ENCODE results near the gene DHFR. TPM values are rescaled to one million over a fixed set of nuclear protein-coding genes. Genes with fewer than 3 reads are reported as not detected.
A peak's percentile ranks its signal among the peaks of the same experiment; 100 is the strongest.

The DHFR gene
- total RNA-seq, 1 donor, result 14.8 TPM

- DNase-seq (ENCODE audit: low read depth in 2 of 3, low spot score in 2 of 3), result no peak
Measured at GRCh38 chr5:80656425-80656824, 1.6 kb upstream of the DHFR start.

- peak in 1 of 3 donors; percentile 7 for DNase-seq (ENCODE audit: low read depth in 2 of 3, low spot score in 2 of 3)
Measured at GRCh38 chr5:80655231-80655774, 520 bp upstream of the DHFR start.

- peak in 2 of 3 donors; percentile 6 to 9 for DNase-seq (ENCODE audit: low read depth in 2 of 3, low spot score in 2 of 3)
Measured at GRCh38 chr5:80654054-80654390, 761 bp downstream of the DHFR start.

GRCh38 chr5:80653502-80653901 lies 1.3 kb downstream of the DHFR start:
- no peak for DNase-seq (ENCODE audit: low read depth in 2 of 3, low spot score in 2 of 3)

- DNase-seq (ENCODE audit: low read depth in 2 of 3, low spot score in 2 of 3), result no peak
Measured at GRCh38 chr5:80646926-80647325, 7.9 kb downstream of the DHFR start.

GRCh38 chr5:80644900-80645299 lies 9.9 kb downstream of the DHFR start:
- DNase-seq (ENCODE audit: low read depth in 2 of 3, low spot score in 2 of 3), result no peak

- no peak for DNase-seq (ENCODE audit: low read depth in 2 of 3, low spot score in 2 of 3)
Measured at GRCh38 chr5:80641353-80641752, 13.4 kb downstream of the DHFR start.

- DNase-seq (ENCODE audit: low read depth in 2 of 3, low spot score in 2 of 3), result no peak
Measured at GRCh38 chr5:80634193-80634592, 20.6 kb downstream of the DHFR start.

- no peak for DNase-seq (ENCODE audit: low read depth in 2 of 3, low spot score in 2 of 3)
Measured at GRCh38 chr5:80632700-80633099, 22.1 kb downstream of the DHFR start.

- DNase-seq (ENCODE audit: low read depth in 2 of 3, low spot score in 2 of 3), result no peak
Measured at GRCh38 chr5:80631278-80632259, 23.2 kb downstream of the DHFR start.

- no peak for DNase-seq (ENCODE audit: low read depth in 2 of 3, low spot score in 2 of 3)
Measured at GRCh38 chr5:80629281-80629680, 25.5 kb downstream of the DHFR start.

GRCh38 chr5:80625230-80625629 lies 29.6 kb downstream of the DHFR start:
- DNase-seq (ENCODE audit: low read depth in 2 of 3, low spot score in 2 of 3), result no peak

GRCh38 chr5:80623999-80624398 lies 30.8 kb downstream of the DHFR start:
- no peak for DNase-seq (ENCODE audit: low read depth in 2 of 3, low spot score in 2 of 3)

GRCh38 chr5:80622756-80623155 lies 32.0 kb downstream of the DHFR start:
- no peak for DNase-seq (ENCODE audit: low read depth in 2 of 3, low spot score in 2 of 3)

- no peak for DNase-seq (ENCODE audit: low read depth in 2 of 3, low spot score in 2 of 3)
Measured at GRCh38 chr5:80620211-80620610, 34.6 kb downstream of the DHFR start.

GRCh38 chr5:80619086-80619485 lies 35.7 kb downstream of the DHFR start:
- DNase-seq (ENCODE audit: low read depth in 2 of 3, low spot score in 2 of 3), result no peak

GRCh38 chr5:80618438-80618837 lies 36.3 kb downstream of the DHFR start:
- no peak for DNase-seq (ENCODE audit: low read depth in 2 of 3, low spot score in 2 of 3)

GRCh38 chr5:80615266-80615914 lies 39.4 kb downstream of the DHFR start:
- no peak for DNase-seq (ENCODE audit: low read depth in 2 of 3, low spot score in 2 of 3)

GRCh38 chr5:80609692-80610091 lies 45.1 kb downstream of the DHFR start:
- DNase-seq (ENCODE audit: low read depth in 2 of 3, low spot score in 2 of 3), result no peak

GRCh38 chr5:80608731-80609130 lies 46.1 kb downstream of the DHFR start:
- no peak for DNase-seq (ENCODE audit: low read depth in 2 of 3, low spot score in 2 of 3)

- no peak for DNase-seq (ENCODE audit: low read depth in 2 of 3, low spot score in 2 of 3)
Measured at GRCh38 chr5:80607832-80608231, 47.0 kb downstream of the DHFR start.

GRCh38 chr5:80607343-80607742 lies 47.4 kb downstream of the DHFR start:
- no peak for DNase-seq (ENCODE audit: low read depth in 2 of 3, low spot score in 2 of 3)

Data from hematopoietic multipotent progenitor cell (in vitro differentiated cells).